ENCODE measurements around the gene CCNDBP1. TPM values are rescaled to one million over a fixed set of nuclear protein-coding genes. Genes with fewer than 3 reads are reported as not detected.

Gene CCNDBP1
- total and polyA plus RNA-seq, 2 experiments from 2014 or later = 23.9 to 33.5 TPM

- H3K4me1 ChIP-seq (ENCODE audit: insufficient read depth) = no peaks in the 10 kb centered on the region
- H3K36me3 ChIP-seq (ENCODE audit: insufficient read depth) = no peaks in the 10 kb centered on the region
- H2AFZ ChIP-seq = no peak overlapping the region
- H3F3A ChIP-seq (replicated peaks; ENCODE audit: low read depth) = no peaks in the 10 kb centered on the region
- DNase-seq (ENCODE audit: low spot score) (no peak), ATAC-seq (no peak)
- H3K27me3 Mint-ChIP-seq (ENCODE audit: insufficient read depth, low read depth, poor library complexity) = peaks cover 5% of the 10 kb centered on the region
- H3K4me1 Mint-ChIP-seq = no peaks in the 10 kb centered on the region
- no peaks in the 10 kb centered on the region for H3K36me3 Mint-ChIP-seq (ENCODE audit: low read depth)
- no peak overlapping the region for H3K4me2 ChIP-seq
- no peaks in the 10 kb centered on the region for H3K79me2 ChIP-seq (replicated peaks; ENCODE audit: insufficient read depth)
- H3K9me2 ChIP-seq (ENCODE audit: insufficient read depth) = no peaks in the 10 kb centered on the region
- H3K4me3 ChIP-seq = no peak overlapping the region
- no peak overlapping the region for H3K27ac ChIP-seq (ENCODE audit: low read depth)
- H3K4me3 Mint-ChIP-seq = no peak overlapping the region
- no peaks in the 10 kb centered on the region for H3K9me3 Mint-ChIP-seq
- H3K27ac Mint-ChIP-seq = no peak overlapping the region
- TF ChIP-seq CREB1 (CRISPR knock-in tag; IDR thresholded peaks at IDR 0.05; ENCODE audit: low read depth) (no peak), EZH2 (IDR thresholded peaks at IDR 0.05; ENCODE audit: low read depth, unreplicated experiment) (no peak), STAT1 (IDR thresholded peaks at IDR 0.05; ENCODE audit: unreplicated experiment) (no peak), ZNF114 (CRISPR knock-in tag; IDR thresholded peaks at IDR 0.05) (no peak), ZNF331 (CRISPR knock-in tag; IDR thresholded peaks at IDR 0.05; ENCODE audit: low read depth) (no peak), ZNF462 (CRISPR knock-in tag; IDR thresholded peaks at IDR 0.05) (no peak), POLR2AphosphoS5 (IDR thresholded peaks at IDR 0.05; ENCODE audit: low read depth) (no peak), EZH2phosphoT487 (IDR thresholded peaks at IDR 0.05; ENCODE audit: unreplicated experiment) (no peak), JUNB (IDR thresholded peaks at IDR 0.05; ENCODE audit: unreplicated experiment) (no peak), ETS1 (IDR thresholded peaks at IDR 0.05) (no peak), NANOG (IDR thresholded peaks at IDR 0.05; ENCODE audit: borderline replicate concordance) (no peak)
- TF ChIP-seq, protein P1, sequence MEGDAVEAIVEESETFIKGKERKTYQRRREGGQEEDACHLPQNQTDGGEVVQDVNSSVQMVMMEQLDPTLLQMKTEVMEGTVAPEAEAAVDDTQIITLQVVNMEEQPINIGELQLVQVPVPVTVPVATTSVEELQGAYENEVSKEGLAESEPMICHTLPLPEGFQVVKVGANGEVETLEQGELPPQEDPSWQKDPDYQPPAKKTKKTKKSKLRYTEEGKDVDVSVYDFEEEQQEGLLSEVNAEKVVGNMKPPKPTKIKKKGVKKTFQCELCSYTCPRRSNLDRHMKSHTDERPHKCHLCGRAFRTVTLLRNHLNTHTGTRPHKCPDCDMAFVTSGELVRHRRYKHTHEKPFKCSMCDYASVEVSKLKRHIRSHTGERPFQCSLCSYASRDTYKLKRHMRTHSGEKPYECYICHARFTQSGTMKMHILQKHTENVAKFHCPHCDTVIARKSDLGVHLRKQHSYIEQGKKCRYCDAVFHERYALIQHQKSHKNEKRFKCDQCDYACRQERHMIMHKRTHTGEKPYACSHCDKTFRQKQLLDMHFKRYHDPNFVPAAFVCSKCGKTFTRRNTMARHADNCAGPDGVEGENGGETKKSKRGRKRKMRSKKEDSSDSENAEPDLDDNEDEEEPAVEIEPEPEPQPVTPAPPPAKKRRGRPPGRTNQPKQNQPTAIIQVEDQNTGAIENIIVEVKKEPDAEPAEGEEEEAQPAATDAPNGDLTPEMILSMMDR (conservative IDR thresholded peaks at IDR 0.05; ENCODE audit: low read depth in 2 of 2) = no peak
- TF ChIP-seq, protein P2, sequence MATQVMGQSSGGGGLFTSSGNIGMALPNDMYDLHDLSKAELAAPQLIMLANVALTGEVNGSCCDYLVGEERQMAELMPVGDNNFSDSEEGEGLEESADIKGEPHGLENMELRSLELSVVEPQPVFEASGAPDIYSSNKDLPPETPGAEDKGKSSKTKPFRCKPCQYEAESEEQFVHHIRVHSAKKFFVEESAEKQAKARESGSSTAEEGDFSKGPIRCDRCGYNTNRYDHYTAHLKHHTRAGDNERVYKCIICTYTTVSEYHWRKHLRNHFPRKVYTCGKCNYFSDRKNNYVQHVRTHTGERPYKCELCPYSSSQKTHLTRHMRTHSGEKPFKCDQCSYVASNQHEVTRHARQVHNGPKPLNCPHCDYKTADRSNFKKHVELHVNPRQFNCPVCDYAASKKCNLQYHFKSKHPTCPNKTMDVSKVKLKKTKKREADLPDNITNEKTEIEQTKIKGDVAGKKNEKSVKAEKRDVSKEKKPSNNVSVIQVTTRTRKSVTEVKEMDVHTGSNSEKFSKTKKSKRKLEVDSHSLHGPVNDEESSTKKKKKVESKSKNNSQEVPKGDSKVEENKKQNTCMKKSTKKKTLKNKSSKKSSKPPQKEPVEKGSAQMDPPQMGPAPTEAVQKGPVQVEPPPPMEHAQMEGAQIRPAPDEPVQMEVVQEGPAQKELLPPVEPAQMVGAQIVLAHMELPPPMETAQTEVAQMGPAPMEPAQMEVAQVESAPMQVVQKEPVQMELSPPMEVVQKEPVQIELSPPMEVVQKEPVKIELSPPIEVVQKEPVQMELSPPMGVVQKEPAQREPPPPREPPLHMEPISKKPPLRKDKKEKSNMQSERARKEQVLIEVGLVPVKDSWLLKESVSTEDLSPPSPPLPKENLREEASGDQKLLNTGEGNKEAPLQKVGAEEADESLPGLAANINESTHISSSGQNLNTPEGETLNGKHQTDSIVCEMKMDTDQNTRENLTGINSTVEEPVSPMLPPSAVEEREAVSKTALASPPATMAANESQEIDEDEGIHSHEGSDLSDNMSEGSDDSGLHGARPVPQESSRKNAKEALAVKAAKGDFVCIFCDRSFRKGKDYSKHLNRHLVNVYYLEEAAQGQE (IDR thresholded peaks at IDR 0.05; ENCODE audit: unreplicated experiment) = no peak
- H3K27me3 ChIP-seq (ENCODE audit: insufficient read depth) = no peaks in the 10 kb centered on the region
- H4K20me1 ChIP-seq (replicated peaks; ENCODE audit: insufficient read depth) = no peaks in the 10 kb centered on the region
Measured at GRCh38 chr15:43239732-43240491, 54.7 kb downstream of the CCNDBP1 start.
